Esophagus muscularis mucosa (tissue), 4 donors: ENCODE results near the gene NHP2.

Source experiments
- CTCF ChIP-seq, 3 experiments: fragments of 200-600 bp in 2 of 3; fragments of 450-650 bp in 1 of 3; sonication (generic) in 2 of 3; IDR thresholded peaks; one replicate each; pipeline ENCODE4 v1.5.1; 2017 to 2019; ENCODE audit warnings: antibody characterized with exemption in 3 of 3, mild to moderate bottlenecking in 2 of 3, moderate library complexity in 1 of 3
- EP300 ChIP-seq: sonication (generic); formaldehyde crosslinking; IDR thresholded peaks from one replicate; pipeline ENCODE4 v1.6.1; 2017; ENCODE audit warnings: antibody characterized with exemption
- POLR2A ChIP-seq: fragments of 450-650 bp; IDR thresholded peaks from one replicate; pipeline ENCODE4 v1.6.1; 2017; ENCODE audit warnings: antibody characterized with exemption, moderate library complexity, mild to moderate bottlenecking, low read depth
- POLR2AphosphoS5 ChIP-seq, 2 donors: sonication (generic); formaldehyde crosslinking; IDR thresholded peaks; one replicate each; pipeline ENCODE4 v1.6.1; 2017; ENCODE audit warnings: antibody characterized with exemption in 2 of 2

- no peak for TF ChIP-seq CTCF (IDR thresholded peaks at IDR 0.05)
- no peak for TF ChIP-seq POLR2AphosphoS5 (IDR thresholded peaks at IDR 0.05)
- no peak for TF ChIP-seq POLR2A
- TF ChIP-seq EP300 = no peak
These were observed 49.2 kb downstream of the NHP2 start for GRCh38 chr5:178104492-178104891.
